ENCODE results near the gene LRIT1.

The LRIT1 gene

DNA sequence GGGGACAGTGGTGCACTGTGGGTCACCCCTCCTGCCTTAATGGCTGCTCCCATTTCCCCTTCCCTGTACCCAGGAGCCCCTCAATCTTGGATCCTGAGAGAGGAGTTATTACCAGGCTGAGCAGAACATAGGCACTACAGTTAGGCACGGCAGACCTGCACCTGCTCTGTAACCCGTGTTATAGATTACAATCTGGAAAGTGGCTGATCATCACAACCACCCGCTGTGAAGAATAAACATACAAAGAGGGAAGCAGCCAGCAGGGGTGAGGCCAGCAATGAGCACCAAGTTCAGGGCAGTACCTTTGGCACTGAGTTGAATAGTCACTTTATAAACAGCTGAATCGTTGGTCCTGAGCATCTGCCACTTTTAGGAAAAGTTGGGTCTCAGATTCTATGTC, 45.3 kb downstream of the LRIT1 start:
- H3K4me2 ChIP-seq (ENCODE audit: low read length): no peak overlapping the region
- 0 out of 2 replicates have a peak, but pooled peaks cover 14% of the 10 kb centered on the region for H3K27me3 ChIP-seq (ENCODE audit: insufficient read depth, low read length)
- peaks cover 6% of the 10 kb centered on the region for H3K4me1 ChIP-seq (ENCODE audit: insufficient read depth, low read length, severe bottlenecking)
- no peak overlapping the region for H3K27ac ChIP-seq (ENCODE audit: low read depth, low read length, poor library complexity, severe bottlenecking)
- no peak overlapping the region for H2AFZ ChIP-seq (ENCODE audit: low read length)
- no peaks in the 10 kb centered on the region for H3K36me3 ChIP-seq (ENCODE audit: insufficient read depth, low read length)
- H3K9ac ChIP-seq (ENCODE audit: low read length): no peak overlapping the region
- H3K9me2 ChIP-seq (ENCODE audit: low read depth, low read length): no peaks in the 10 kb centered on the region
- H3K9me3 ChIP-seq (ENCODE audit: low read length): no peaks in the 10 kb centered on the region
- H4K20me1 ChIP-seq (ENCODE audit: insufficient read depth, low read length): no peaks in the 10 kb centered on the region
- no peaks in the 10 kb centered on the region for H3K79me2 ChIP-seq (ENCODE audit: insufficient read depth, low read length)
- no peak overlapping the region for H3K4me3 ChIP-seq (ENCODE audit: low read depth, low read length, poor library complexity, severe bottlenecking)
- no peaks in the 10 kb centered on the region for H3F3A ChIP-seq (ENCODE audit: insufficient read depth, low read length)
- no peak for TF ChIP-seq EZH2 (IDR thresholded peaks at IDR 0.05; ENCODE audit: borderline replicate concordance, low read length)
- TF ChIP-seq, protein P1, sequence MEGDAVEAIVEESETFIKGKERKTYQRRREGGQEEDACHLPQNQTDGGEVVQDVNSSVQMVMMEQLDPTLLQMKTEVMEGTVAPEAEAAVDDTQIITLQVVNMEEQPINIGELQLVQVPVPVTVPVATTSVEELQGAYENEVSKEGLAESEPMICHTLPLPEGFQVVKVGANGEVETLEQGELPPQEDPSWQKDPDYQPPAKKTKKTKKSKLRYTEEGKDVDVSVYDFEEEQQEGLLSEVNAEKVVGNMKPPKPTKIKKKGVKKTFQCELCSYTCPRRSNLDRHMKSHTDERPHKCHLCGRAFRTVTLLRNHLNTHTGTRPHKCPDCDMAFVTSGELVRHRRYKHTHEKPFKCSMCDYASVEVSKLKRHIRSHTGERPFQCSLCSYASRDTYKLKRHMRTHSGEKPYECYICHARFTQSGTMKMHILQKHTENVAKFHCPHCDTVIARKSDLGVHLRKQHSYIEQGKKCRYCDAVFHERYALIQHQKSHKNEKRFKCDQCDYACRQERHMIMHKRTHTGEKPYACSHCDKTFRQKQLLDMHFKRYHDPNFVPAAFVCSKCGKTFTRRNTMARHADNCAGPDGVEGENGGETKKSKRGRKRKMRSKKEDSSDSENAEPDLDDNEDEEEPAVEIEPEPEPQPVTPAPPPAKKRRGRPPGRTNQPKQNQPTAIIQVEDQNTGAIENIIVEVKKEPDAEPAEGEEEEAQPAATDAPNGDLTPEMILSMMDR (IDR thresholded peaks at IDR 0.05; ENCODE audit: low read length): no peak

GRCh38 chr10:84195044-84195830, 46.1 kb downstream of the LRIT1 start:
- H3K4me2 ChIP-seq (ENCODE audit: low read length): peak overlapping the region; percentile 70; the same call in 1 of the 2 replicates
- H3K27ac ChIP-seq (ENCODE audit: low read depth, low read length, poor library complexity, severe bottlenecking): no peak overlapping the region
- H3K4me3 ChIP-seq (ENCODE audit: low read depth, low read length, poor library complexity, severe bottlenecking): peak overlapping the region; percentile 53
- TF ChIP-seq, protein P1 (IDR thresholded peaks at IDR 0.05; ENCODE audit: low read length): no peak
- no peak for TF ChIP-seq EZH2 (IDR thresholded peaks at IDR 0.05; ENCODE audit: borderline replicate concordance, low read length)
- H3K9ac ChIP-seq (ENCODE audit: low read length): no peak overlapping the region; the same call in 1 of the 2 replicates
- H3K79me2 ChIP-seq (ENCODE audit: insufficient read depth, low read length): no peaks in the 10 kb centered on the region
- H3K9me3 ChIP-seq (ENCODE audit: low read length): no peaks in the 10 kb centered on the region
- 0 out of 2 replicates have a peak, but pooled peaks cover 14% of the 10 kb centered on the region for H3K27me3 ChIP-seq (ENCODE audit: insufficient read depth, low read length)
- no peaks in the 10 kb centered on the region for H3F3A ChIP-seq (ENCODE audit: insufficient read depth, low read length)
- peaks cover 6% of the 10 kb centered on the region for H3K4me1 ChIP-seq (ENCODE audit: insufficient read depth, low read length, severe bottlenecking)
- no peak overlapping the region for H2AFZ ChIP-seq (ENCODE audit: low read length)
- H4K20me1 ChIP-seq (ENCODE audit: insufficient read depth, low read length): no peaks in the 10 kb centered on the region
- H3K9me2 ChIP-seq (ENCODE audit: low read depth, low read length): no peaks in the 10 kb centered on the region
- no peaks in the 10 kb centered on the region for H3K36me3 ChIP-seq (ENCODE audit: insufficient read depth, low read length)

DNA sequence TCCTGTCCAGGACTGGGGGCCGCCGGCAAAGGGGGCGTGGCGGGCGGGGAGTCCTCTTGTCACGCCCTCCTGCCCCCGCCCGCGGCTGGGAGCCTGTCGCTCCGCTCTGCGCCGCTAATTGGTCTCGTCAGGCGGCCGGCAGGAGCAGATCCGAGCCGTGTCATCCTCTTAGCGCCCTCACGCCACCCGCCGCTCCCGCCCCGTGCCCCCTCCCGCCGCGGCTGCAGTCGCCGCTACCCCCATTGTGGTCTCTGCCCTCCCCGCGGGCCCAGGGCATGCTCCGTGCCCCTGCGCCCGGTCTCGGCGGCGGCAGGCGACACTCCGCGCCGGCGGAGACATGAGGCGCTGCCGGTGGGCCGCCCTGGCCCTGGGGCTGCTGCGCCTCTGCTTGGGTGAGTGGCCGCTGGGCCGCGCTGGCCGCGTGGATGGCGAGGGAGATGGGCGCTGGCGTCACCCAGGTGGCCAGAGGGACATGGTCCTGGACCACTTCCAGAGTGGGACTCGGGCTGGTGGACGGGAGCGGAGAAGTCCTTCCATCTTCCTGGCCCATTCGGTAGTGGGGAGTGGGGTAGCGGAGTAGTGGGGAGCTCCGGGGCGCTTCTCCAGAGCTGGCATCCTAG, 46.8 kb downstream of the LRIT1 start, which contains the start of gene CDHR1:
Gene CDHR1, plus strand, starts transcription at position 114 of the 620 bp plus-strand sequence. Its CDS starts 224 bp downstream, at position 338.
- H4K20me1 ChIP-seq (ENCODE audit: insufficient read depth, low read length): no peaks in the 10 kb centered on the region
- H2AFZ ChIP-seq (ENCODE audit: low read length): no peak within 1 kb of the TSS
- no peak within 1 kb of the TSS for H3K27ac ChIP-seq (ENCODE audit: low read depth, low read length, poor library complexity, severe bottlenecking)
- H3K79me2 ChIP-seq (ENCODE audit: insufficient read depth, low read length): no peaks in the 10 kb centered on the region
- H3K4me3 ChIP-seq (ENCODE audit: low read depth, low read length, poor library complexity, severe bottlenecking): peak within 1 kb of the TSS; percentile 53
- 0 out of 2 replicates have a peak, but pooled peaks cover 14% of the 10 kb centered on the region for H3K27me3 ChIP-seq (ENCODE audit: insufficient read depth, low read length)
- H3K9me2 ChIP-seq (ENCODE audit: low read depth, low read length): no peaks in the 10 kb centered on the region
- H3K9me3 ChIP-seq (ENCODE audit: low read length): no peaks in the 10 kb centered on the region
- TF ChIP-seq, protein P1 (IDR thresholded peaks at IDR 0.05; ENCODE audit: low read length): no peak
- TF ChIP-seq EZH2 (IDR thresholded peaks at IDR 0.05; ENCODE audit: borderline replicate concordance, low read length): no peak
- peak within 1 kb of the TSS; percentile 70 for H3K4me2 ChIP-seq (ENCODE audit: low read length)
- no peaks in the 10 kb centered on the region for H3F3A ChIP-seq (ENCODE audit: insufficient read depth, low read length)
- H3K9ac ChIP-seq (ENCODE audit: low read length): peak within 1 kb of the TSS; percentile 41; the same call in 1 of the 2 replicates
- no peaks in the 10 kb centered on the region for H3K36me3 ChIP-seq (ENCODE audit: insufficient read depth, low read length)
- H3K4me1 ChIP-seq (ENCODE audit: insufficient read depth, low read length, severe bottlenecking): peaks cover 6% of the 10 kb centered on the region
